ENCODE data around the gene ISL2. TPM values are rescaled to one million over a fixed set of nuclear protein-coding genes. Genes with fewer than 3 reads are reported as not detected.

ISL2 gene
- total and polyA plus RNA-seq, 2 of the 13 experiments (the other 11 are each of a cell fraction or from before 2014, with no cell fraction given) = 4.3 to 5.1 TPM

DNA sequence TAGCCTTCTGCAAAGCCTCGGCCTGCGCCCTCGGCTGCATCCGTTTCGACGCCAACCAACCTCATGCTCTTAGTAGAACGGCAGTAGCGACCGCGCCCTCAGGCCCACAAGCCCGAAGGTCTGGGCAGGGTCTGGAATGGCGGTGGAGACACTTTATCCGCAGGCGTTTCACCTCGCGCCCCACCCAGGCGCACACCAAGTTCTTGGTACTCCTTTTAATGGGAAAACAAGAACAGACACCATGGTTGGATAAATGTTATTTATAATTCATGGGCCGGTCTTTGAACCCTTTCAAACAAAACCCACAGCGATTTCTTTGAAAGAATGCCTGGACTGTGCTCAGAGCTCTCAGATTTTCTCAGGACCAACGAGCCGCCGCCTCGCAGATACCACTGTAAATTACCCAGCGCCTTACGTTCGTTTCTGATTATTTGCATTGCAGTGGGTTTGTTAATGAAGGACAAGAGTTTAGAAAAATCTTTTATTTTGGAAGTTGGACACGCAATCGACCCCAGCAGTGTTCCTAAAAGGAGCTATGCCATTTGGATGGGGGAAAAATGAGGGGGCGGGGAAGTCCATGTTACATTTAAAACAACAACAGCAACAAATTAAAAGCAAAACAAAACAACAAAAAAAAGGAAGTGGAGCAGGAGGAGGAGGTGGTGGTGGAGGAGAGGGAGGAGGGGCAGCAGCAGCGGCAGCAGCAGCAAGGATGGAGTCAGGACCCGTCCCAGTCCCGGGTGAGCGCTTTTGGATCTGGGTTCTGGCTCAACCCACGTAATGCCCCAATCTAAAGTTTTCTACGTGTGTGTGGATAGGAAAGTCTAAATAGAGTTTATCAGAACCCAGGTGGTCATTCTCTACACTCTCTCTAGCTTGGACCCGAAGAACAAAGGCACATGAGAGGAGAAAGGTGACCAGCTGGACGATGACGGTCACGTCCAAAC is 993 bp upstream of the ISL2 start (continued):
- TF ChIP-seq ZBTB4 (CRISPR knock-in tag; IDR thresholded peaks at IDR 0.05; ENCODE audit: borderline replicate concordance) = 0 out of 2 replicates have a peak, but pooled peaks have one; percentile 75
- TF ChIP-seq HDAC6 (IDR thresholded peaks at IDR 0.05; ENCODE audit: low read depth, low read length) = no peak
- no peak for TF ChIP-seq ZNF136 (CRISPR knock-in tag; IDR thresholded peaks at IDR 0.05; ENCODE audit: low read depth)
- no peak for TF ChIP-seq ZFP62 (CRISPR knock-in tag; IDR thresholded peaks at IDR 0.05)
- TF ChIP-seq TCF12 (IDR thresholded peaks at IDR 0.05) = no peak
- no peak for TF ChIP-seq TCF12 (CRISPR knock-in tag; IDR thresholded peaks at IDR 0.05)
- no peak for TF ChIP-seq PHF5A (CRISPR knock-in tag; IDR thresholded peaks at IDR 0.05; ENCODE audit: low read depth, unreplicated experiment)
- no peak for TF ChIP-seq SKI (IDR thresholded peaks at IDR 0.05; ENCODE audit: partially characterized antibody)
- TF ChIP-seq ZNF530 (CRISPR knock-in tag; IDR thresholded peaks at IDR 0.05; ENCODE audit: low read depth) = no peak
- no peak for TF ChIP-seq PCBP1 (IDR thresholded peaks at IDR 0.05; ENCODE audit: borderline replicate concordance, low read depth, low read length)
- TF ChIP-seq, protein P1, sequence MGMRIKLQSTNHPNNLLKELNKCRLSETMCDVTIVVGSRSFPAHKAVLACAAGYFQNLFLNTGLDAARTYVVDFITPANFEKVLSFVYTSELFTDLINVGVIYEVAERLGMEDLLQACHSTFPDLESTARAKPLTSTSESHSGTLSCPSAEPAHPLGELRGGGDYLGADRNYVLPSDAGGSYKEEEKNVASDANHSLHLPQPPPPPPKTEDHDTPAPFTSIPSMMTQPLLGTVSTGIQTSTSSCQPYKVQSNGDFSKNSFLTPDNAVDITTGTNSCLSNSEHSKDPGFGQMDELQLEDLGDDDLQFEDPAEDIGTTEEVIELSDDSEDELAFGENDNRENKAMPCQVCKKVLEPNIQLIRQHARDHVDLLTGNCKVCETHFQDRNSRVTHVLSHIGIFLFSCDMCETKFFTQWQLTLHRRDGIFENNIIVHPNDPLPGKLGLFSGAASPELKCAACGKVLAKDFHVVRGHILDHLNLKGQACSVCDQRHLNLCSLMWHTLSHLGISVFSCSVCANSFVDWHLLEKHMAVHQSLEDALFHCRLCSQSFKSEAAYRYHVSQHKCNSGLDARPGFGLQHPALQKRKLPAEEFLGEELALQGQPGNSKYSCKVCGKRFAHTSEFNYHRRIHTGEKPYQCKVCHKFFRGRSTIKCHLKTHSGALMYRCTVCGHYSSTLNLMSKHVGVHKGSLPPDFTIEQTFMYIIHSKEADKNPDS (CRISPR knock-in tag; IDR thresholded peaks at IDR 0.05) = no peak
- TF ChIP-seq ZFP36L2 (CRISPR knock-in tag; IDR thresholded peaks at IDR 0.05) = no peak
- no peak for TF ChIP-seq GRHL1 (CRISPR knock-in tag; conservative IDR thresholded peaks at IDR 0.05)
- TF ChIP-seq ZNF724P (CRISPR knock-in tag; IDR thresholded peaks at IDR 0.05; ENCODE audit: borderline replicate concordance) = no peak
- TF ChIP-seq, protein P2, sequence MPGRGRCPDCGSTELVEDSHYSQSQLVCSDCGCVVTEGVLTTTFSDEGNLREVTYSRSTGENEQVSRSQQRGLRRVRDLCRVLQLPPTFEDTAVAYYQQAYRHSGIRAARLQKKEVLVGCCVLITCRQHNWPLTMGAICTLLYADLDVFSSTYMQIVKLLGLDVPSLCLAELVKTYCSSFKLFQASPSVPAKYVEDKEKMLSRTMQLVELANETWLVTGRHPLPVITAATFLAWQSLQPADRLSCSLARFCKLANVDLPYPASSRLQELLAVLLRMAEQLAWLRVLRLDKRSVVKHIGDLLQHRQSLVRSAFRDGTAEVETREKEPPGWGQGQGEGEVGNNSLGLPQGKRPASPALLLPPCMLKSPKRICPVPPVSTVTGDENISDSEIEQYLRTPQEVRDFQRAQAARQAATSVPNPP (CRISPR knock-in tag; IDR thresholded peaks at IDR 0.05) = no peak
- TF ChIP-seq POGZ (CRISPR knock-in tag; IDR thresholded peaks at IDR 0.05) = no peak
- TF ChIP-seq FOXC1 (CRISPR knock-in tag; IDR thresholded peaks at IDR 0.05; ENCODE audit: borderline replicate concordance) = no peak
